SW 1271 (cell line): ENCODE results near the gene HMG20B.

Source experiments
- DNase-seq, 2 experiments: peaks; one replicate each; lab custom pipeline; 2025; lab: John Stamatoyannopoulos, UW

Gene HMG20B

DNA sequence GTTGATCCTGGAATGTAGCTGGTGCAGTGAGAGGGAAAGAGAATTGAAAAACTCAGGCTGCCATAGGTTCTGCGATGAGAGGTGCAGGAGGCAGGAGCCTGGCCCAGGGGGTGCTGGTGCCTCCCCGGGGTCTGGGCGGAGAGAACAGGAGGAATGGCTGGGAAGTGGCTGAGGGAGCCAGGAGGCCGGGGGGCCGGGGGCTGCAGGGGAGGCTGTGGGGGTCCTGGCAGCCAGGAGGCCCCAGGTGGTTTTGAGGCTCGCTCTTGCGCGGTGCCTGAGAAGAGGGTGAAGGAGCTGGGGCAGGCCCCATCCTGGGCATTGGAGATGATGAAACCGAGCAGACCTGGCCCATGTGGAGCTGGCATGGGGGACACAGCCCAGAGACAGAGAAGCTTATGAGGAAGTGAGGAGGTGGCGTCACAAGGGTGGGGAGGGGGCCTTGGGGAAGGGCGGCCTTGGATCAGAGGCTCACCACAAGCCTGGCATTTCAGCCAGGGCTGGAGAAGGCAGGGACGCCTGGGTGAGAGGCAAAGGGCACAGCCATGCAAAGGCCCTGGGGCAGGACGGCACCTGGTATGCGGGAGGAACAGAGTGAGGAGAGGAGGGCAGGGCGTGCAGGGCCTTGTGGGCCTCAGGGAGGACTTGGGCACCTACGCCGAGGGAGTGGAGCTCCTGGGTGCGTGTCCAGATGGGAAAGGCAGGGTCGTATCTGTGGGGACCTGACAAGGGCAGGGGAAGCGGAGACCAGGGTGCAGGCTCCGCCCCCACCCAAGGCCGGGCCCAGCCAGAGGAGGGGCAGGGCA, 35.1 kb upstream of the HMG20B start:
- DNase-seq, result no peak

DNA sequence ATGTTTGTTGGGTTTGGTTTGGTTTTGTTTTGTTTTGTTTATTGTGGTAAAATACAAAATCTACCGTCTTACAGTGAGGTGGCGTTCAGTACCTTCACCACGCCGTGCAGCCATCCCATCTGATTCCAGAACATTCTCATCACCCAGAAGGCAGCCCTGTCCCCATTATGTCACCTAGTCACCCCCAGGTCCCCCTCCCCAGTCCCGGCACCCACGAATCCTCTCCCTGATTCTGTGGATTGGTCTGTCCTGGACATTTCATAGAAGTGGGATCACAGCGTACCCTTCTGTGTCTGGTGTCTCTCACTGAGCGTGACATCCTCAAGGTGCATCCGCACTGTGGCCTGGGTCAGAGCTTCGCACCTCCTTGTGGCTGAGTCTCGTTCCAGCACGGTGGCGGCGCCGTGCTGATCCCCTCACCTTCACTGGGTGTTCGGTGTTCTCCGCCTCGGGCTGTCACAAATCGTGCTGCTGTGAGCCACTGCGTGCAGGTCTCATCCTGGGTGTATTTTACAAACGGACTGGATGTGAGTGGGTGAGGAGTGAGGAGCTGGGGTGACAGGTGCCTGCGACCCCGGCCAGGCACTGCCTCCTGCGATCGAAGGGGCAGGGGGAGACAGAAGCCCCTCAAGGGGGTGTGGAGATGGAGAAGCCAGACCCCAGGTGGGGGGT, 34.4 kb upstream of the HMG20B start:
- no peak for DNase-seq

GRCh38 chr19:3538965-3539755, 33.6 kb upstream of the HMG20B start, which contains the start of gene TEKTIP1:
TEKTIP1 (plus strand) TSS chr19:3539174; CDS start chr19:3539178, 4 bp downstream.
- DNase-seq, result peak in 1 of 2 experiments; percentile 14

DNA sequence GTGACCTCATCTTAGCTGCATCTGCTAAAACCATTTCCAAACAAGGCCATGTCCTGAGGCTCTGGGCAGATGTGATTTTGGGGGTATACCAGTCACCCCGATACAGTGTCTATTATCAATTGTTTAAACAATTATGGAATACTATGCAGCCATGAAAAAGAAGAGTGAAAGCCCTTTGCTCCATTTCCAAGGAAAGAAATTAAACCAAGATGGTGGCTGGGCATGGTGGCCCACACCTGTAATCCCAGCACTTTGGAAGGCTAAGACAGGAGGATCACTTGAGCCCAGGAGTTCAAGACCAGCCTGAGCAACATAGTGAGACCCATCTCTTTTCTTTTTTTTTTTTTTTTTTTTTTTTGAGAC, 33.0 kb upstream of the HMG20B start:
- no peak for DNase-seq

DNA sequence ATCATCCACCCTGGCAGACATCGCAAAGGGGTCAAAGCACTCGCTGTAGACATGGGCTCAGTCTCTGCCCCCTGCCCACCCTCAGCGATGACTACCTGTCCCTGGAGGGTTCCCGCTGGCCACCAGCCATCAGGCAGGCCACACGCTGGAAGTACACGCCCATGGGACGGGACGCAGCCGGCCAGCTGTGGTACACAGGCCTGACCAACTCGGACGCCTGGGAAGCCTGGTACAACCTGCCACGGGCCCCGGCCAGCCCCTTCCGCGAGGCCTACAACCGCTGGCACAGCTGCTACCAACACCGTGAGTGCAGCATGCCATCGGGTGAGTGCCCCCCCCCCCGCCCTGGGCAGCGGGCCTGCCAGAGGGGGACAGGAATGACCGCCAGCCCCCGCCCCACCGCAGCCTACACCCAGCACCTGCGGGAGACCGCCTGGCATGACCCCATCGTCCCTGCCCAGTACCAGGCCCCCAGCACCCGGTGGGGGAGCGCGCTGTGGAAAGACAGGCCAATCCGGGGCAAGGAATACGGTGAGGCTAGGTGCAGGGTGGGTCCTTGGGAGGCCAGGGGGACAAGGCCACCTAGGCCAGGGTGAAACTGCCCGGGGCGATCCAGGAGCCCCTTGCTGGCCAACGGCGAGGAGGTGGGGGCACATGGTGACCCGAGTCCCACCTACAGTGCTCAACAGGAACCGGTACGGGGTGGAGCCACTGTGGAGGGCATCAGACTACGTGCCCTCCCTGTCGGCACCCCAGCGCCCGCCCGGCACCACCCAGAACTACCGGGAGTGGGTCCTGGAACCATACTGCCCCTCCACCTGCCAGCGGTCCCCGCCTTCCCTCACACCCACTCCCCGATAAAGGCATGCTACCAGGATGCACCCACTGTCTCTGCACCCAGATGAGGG, 29.3 kb upstream of the HMG20B start:
- no peak for DNase-seq

GRCh38 chr19:3544058-3544376, 28.7 kb upstream of the HMG20B start:
- DNase-seq, result no peak

GRCh38 chr19:3544742-3545668, 27.7 kb upstream of the HMG20B start:
- DNase-seq, result peak in 1 of 2 experiments; percentile 50

- no peak for DNase-seq
These were observed 27.1 kb upstream of the HMG20B start for GRCh38 chr19:3545669-3546034.

DNA sequence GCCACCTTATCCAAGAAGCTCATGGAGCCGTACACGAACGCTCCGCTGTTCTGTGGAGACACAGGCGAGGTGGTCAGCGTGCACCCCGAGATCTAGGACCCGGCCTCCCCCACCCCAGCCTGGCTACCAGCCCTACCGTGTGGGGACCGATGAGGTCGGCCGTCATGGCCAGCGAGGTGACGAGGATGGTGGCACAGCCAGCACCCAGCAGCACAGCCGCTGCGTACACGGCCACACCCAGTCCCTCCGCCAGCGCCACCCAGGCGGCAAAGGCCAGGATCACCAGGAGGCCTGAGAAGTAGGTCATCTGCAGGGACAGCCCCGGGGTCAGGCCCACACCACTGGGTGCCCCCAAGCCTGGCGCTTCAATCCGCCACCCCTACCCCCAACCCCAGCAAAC, 26.6 kb upstream of the HMG20B start:
- DNase-seq, result no peak

DNA sequence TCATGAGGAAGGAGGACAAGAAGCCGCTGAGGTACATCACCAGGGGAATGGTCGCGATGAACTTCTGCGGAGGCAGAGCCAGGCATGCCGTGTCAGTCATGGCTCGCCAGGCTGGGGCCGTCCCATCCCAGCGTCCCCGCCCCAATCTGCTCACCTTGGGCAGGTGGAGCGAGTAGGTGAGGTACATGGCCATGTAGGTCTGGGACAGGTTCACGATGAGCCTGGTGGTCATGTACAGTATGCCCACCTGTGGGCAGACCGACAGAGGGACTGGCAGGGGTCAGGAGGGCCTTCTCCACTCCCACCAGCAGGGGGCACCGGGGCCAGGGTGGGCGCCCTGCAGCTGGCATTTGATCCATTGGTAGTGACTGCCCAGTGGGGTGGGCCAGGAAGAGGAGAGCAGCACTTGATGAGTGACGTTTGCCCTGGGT, 25.4 kb upstream of the HMG20B start:
- no peak for DNase-seq

- no peak for DNase-seq
These were observed 24.9 kb upstream of the HMG20B start for GRCh38 chr19:3547767-3548282.

DNA sequence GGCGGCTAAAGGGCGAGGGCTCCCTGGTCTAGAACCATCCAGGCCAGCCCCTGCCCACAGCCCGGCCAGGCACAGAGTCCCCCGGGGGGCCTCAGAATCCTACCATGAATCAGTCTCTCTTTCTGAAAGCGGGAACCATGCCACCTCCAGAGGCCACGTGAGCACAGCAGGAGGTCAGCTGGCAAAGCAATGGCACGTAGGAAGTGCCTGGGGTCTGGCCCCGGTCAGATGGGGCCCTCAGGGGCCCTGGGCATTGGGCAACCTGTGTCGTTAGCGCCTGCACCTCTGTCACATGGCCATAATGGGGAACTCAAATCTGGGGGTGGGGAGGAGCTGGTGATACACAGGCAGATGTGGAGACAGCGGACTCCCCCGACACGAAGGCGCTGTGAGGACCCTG, 24.1 kb upstream of the HMG20B start:
- no peak for DNase-seq

- no peak for DNase-seq
These were observed 22.9 kb upstream of the HMG20B start for GRCh38 chr19:3549816-3550215.

GRCh38 chr19:3550947-3551791, 21.6 kb upstream of the HMG20B start:
- no peak for DNase-seq

DNA sequence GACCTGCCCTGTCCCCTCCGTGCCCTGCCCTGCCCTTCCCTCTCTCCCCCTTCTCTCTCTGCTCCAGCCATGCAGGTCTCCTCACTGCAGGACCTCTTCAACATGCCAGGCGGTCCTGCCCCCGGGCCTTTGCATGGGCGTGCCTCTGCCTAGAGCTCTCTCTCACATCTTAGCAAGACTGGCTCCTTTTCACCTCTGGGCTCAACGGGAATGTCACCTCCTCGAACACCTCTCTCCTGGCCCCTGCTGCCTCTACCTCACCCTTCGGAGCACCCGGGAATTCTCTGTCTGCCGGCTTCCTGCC, 21.0 kb upstream of the HMG20B start:
- no peak for DNase-seq

DNA sequence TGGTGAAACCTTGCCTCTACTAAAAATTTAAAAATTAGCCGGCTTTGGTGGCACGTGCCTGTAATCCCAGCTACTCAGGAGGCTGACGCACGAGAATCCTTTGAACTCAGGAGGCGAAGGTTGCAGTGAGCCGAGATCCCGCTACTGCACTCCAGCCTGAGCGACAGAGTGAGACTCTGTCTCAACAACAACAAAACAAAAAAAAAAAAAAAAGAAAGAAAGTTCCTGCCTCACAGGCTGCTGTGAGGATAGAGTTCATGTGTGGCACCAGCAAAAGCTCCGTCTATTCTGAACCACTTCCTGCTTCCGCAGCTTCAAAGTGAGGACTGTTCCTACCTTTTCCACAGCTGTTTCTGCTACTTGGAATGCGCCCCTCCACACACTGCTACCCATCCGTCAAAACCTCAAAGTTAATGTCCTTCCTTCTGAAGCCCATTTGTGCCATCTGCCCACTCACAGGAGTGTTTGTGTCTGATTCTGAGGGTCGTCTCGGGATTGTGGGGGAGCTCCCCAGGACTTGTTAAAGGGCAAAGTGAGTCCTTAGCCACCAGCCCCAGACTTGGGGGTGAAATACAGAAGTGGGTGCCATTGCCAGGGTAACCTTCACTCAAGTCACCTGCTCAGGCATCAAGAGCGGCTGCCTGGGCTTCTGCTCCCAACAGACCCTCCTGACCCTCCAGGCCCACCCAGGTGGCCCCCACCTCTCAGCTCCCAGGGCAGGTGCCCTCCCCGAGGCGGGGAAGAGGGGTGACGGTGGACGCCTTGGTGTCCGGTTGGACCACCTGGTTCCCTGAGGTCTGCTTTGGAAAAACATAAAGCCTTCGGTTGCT, 18.3 kb upstream of the HMG20B start:
- DNase-seq, result no peak

GRCh38 chr19:3555653-3556422, 16.9 kb upstream of the HMG20B start:
- DNase-seq, result no peak

GRCh38 chr19:3556423-3556977, 16.2 kb upstream of the HMG20B start:
- no peak for DNase-seq
